ENCODE results near the gene SLX4IP.

Gene SLX4IP

DNA sequence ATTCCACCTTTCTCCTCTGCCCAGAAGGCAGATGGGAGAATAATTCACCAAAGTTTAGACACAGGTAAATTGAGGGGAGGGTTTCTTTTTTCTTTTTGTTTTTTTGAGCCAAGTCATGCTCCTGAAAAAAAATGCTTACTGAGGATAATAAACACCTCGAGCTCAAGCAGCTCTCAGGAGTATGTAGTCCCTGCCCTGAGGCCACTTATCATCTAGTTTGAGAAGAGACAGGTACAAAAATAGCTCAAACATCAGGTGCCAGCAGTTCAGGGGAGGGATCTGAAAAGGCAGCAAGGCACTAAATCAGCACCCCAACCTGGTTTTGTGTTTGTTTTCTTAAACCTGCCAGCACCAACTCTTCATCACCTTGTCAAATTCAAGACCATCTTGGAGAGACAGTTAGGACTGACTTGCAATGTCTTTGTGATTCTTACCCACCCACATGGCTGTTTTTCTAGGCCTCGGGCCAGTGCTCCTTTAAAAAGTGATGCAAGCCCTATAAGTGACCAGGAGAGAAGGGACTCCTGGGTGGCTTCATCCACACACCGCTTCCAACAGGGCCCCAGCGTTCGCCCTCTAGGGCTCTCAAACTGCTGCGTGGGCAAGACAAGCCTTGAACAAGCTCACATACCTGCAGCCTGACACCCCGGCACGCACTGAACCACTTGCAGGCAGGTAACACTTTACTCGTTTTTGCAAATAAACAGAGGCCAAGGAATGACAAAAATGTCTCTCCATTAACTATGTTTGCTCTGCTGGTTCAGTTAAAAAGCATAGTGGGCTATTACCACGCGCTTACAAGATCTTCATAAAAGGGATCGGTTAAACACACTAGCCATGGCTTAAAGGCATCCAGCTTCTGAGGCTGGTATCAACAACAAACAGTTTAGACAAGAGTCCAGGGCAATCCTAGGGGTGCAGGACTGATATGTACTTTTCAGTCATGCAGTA lies 224.8 kb downstream of the SLX4IP start:
- Histone ChIP-seq H3K9me3 (ENCODE audit: control insufficient read depth, insufficient read depth, low read length) (no peaks in the 10 kb centered on the region), H3K9ac (ENCODE audit: low read depth, low read length) (no peak overlapping the region), H3K36me3 (ENCODE audit: control insufficient read depth, insufficient read depth, low read length) (peaks cover 62% of the 10 kb centered on the region), H3K4me3 (ENCODE audit: low read depth, low read length) (no peak overlapping the region; the same call in 1 of the 2 replicates), H3K27me3 (ENCODE audit: control insufficient read depth, insufficient read depth, low read length) (no peaks in the 10 kb centered on the region), H3K4me1 (ENCODE audit: control insufficient read depth, insufficient read depth, low read length) (peaks cover 64% of the 10 kb centered on the region), H3K27ac (ENCODE audit: low read depth, low read length) (peak overlapping the region; percentile 24)

- Histone ChIP-seq H3K27ac (ENCODE audit: low read depth, low read length) (no peak overlapping the region), H3K9ac (ENCODE audit: low read depth, low read length) (no peak overlapping the region), H3K4me3 (ENCODE audit: low read depth, low read length) (no peak overlapping the region), H3K9me3 (ENCODE audit: control insufficient read depth, insufficient read depth, low read length) (no peaks in the 10 kb centered on the region), H3K4me1 (ENCODE audit: control insufficient read depth, insufficient read depth, low read length) (peaks cover 64% of the 10 kb centered on the region), H3K36me3 (ENCODE audit: control insufficient read depth, insufficient read depth, low read length) (peaks cover 62% of the 10 kb centered on the region), H3K27me3 (ENCODE audit: control insufficient read depth, insufficient read depth, low read length) (no peaks in the 10 kb centered on the region)
Measured at GRCh38 chr20:10660661-10661060, 225.6 kb downstream of the SLX4IP start.

- H3K9me3 ChIP-seq (ENCODE audit: control insufficient read depth, insufficient read depth, low read length) = no peaks in the 10 kb centered on the region
- H3K9ac ChIP-seq (ENCODE audit: low read depth, low read length) = no peak overlapping the region
- no peak overlapping the region for H3K27ac ChIP-seq (ENCODE audit: low read depth, low read length)
- H3K36me3 ChIP-seq (ENCODE audit: control insufficient read depth, insufficient read depth, low read length) = peaks cover 58% of the 10 kb centered on the region
- H3K4me1 ChIP-seq (ENCODE audit: control insufficient read depth, insufficient read depth, low read length) = peaks cover 65% of the 10 kb centered on the region
- H3K27me3 ChIP-seq (ENCODE audit: control insufficient read depth, insufficient read depth, low read length) = no peaks in the 10 kb centered on the region
- no peak overlapping the region for H3K4me3 ChIP-seq (ENCODE audit: low read depth, low read length)
Measured at GRCh38 chr20:10661261-10661660, 226.2 kb downstream of the SLX4IP start.

DNA sequence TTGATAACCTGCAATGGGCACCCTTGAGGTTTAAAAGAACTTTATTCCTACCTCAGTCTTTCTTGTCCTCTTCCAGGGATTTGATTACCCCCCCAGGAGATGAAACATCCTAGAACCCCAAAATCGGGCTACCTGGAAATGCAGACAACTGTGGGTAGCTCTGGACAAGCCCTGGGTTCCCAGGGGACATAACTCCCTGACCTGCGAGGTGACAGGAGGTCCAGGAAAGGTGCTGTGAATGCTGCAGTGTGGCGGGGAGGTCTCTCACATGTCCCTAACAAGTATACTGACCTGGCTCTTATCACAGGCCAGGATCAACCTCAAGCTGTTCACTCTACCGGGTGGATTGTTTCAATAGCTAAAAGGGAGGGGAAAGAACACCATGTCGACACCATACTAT lies 227.0 kb downstream of the SLX4IP start:
- Histone ChIP-seq H3K4me1 (ENCODE audit: control insufficient read depth, insufficient read depth, low read length) (peaks cover 70% of the 10 kb centered on the region), H3K9ac (ENCODE audit: low read depth, low read length) (no peak overlapping the region), H3K9me3 (ENCODE audit: control insufficient read depth, insufficient read depth, low read length) (no peaks in the 10 kb centered on the region), H3K4me3 (ENCODE audit: low read depth, low read length) (no peak overlapping the region), H3K27me3 (ENCODE audit: control insufficient read depth, insufficient read depth, low read length) (no peaks in the 10 kb centered on the region), H3K36me3 (ENCODE audit: control insufficient read depth, insufficient read depth, low read length) (peaks cover 50% of the 10 kb centered on the region), H3K27ac (ENCODE audit: low read depth, low read length) (no peak overlapping the region)

DNA sequence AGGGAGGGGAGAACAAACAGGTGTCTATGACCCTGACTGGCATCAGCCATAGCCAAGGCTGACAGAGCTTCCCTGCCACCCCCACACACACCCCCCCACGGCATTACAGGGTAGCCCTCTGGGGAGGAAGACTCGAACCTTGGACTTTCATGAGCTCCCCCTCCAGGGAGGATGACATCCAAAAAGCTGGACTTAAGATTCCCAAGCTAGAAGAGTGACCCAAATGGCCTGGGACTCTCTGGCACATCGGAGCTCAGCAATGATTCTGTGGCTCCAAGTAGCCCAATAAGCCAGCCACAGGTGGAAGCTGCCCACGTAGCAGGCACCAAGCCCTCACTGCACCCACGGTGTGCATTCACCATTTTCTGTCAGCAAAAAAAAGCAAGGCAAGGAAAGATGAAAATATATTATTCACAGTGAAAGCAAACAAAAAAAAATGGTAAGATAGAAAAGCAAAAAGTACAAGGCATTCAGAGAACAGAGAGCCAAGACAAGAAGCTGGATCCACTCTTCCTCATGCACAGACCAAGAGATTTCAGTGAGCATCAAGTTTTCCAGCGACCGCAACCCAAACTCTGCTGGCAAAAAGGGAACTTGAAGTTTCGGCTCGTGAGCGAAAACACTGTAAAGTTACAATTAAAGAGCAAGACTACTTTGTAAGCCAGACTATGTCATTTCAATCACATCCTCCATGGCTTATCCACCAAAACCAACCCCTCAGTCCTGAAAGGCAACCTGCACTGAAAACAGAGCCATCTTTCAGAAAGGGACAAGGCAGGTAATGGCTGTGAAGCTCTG lies 227.8 kb downstream of the SLX4IP start:
- H3K36me3 ChIP-seq (ENCODE audit: control insufficient read depth, insufficient read depth, low read length) = peaks cover 44% of the 10 kb centered on the region
- H3K27me3 ChIP-seq (ENCODE audit: control insufficient read depth, insufficient read depth, low read length) = no peaks in the 10 kb centered on the region
- peaks cover 75% of the 10 kb centered on the region for H3K4me1 ChIP-seq (ENCODE audit: control insufficient read depth, insufficient read depth, low read length)
- no peak overlapping the region for H3K27ac ChIP-seq (ENCODE audit: low read depth, low read length)
- H3K4me3 ChIP-seq (ENCODE audit: low read depth, low read length) = no peak overlapping the region
- H3K9ac ChIP-seq (ENCODE audit: low read depth, low read length) = no peak overlapping the region
- no peaks in the 10 kb centered on the region for H3K9me3 ChIP-seq (ENCODE audit: control insufficient read depth, insufficient read depth, low read length)

GRCh38 chr20:10663756-10664155 lies 228.7 kb downstream of the SLX4IP start:
- Histone ChIP-seq H3K36me3 (ENCODE audit: control insufficient read depth, insufficient read depth, low read length) (peaks cover 40% of the 10 kb centered on the region), H3K27ac (ENCODE audit: low read depth, low read length) (peak overlapping the region; percentile 86), H3K9me3 (ENCODE audit: control insufficient read depth, insufficient read depth, low read length) (no peaks in the 10 kb centered on the region), H3K4me1 (ENCODE audit: control insufficient read depth, insufficient read depth, low read length) (peaks cover 82% of the 10 kb centered on the region), H3K27me3 (ENCODE audit: control insufficient read depth, insufficient read depth, low read length) (no peaks in the 10 kb centered on the region), H3K4me3 (ENCODE audit: low read depth, low read length) (no peak overlapping the region), H3K9ac (ENCODE audit: low read depth, low read length) (no peak overlapping the region)

DNA sequence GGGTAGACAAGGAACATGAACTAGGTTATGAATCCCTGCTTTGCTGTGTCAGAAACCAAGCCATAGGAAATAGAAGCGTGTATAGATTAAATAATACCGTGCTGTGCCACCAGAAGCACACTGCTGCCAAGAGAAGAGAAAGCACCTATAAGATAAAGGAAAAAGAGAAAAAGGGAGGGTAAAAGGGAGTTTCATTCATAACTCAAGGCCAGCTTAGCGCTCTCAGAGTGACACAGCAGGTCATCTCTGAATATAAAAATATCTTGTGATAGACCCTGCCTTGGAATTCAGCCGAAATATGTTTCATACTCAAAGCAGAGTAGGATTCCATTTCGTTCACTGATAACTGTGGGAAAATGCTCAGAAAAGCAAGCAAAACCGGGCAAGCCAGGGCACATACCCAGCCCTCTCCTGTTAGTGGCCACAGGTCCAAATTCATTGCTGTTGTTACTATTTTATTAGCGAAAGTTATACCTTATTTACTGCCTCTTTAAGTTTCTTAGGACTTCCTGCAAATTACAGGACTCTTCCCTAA lies 230.0 kb downstream of the SLX4IP start:
- no peak overlapping the region for H3K9ac ChIP-seq (ENCODE audit: low read depth, low read length)
- peaks cover 82% of the 10 kb centered on the region for H3K4me1 ChIP-seq (ENCODE audit: control insufficient read depth, insufficient read depth, low read length)
- peak overlapping the region; percentile 20 for H3K4me3 ChIP-seq (ENCODE audit: low read depth, low read length)
- peak overlapping the region; percentile 86 for H3K27ac ChIP-seq (ENCODE audit: low read depth, low read length)
- H3K27me3 ChIP-seq (ENCODE audit: control insufficient read depth, insufficient read depth, low read length) = no peaks in the 10 kb centered on the region
- peaks cover 33% of the 10 kb centered on the region for H3K36me3 ChIP-seq (ENCODE audit: control insufficient read depth, insufficient read depth, low read length)
- H3K9me3 ChIP-seq (ENCODE audit: control insufficient read depth, insufficient read depth, low read length) = no peaks in the 10 kb centered on the region

DNA sequence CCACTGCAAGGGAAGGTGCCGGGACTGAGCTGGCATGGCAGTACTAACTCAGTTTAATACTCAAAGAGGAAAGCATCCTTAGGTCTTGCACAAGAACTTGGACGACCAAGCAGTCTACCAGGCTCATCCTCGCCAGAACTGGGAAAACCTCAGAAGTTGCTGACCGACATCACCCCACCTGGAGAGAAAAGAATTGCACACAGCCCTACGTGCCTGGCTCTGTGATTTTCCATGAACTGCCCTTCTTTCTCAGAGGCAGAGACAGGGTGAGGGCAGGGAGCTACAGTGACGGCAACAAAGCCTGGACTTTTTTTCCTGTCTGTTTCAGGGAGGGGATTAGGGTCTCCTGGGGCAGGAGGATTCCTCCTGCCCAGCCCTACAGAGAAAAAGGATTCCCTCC lies 230.7 kb downstream of the SLX4IP start:
- Histone ChIP-seq H3K27me3 (ENCODE audit: control insufficient read depth, insufficient read depth, low read length) (no peaks in the 10 kb centered on the region), H3K36me3 (ENCODE audit: control insufficient read depth, insufficient read depth, low read length) (peaks cover 27% of the 10 kb centered on the region), H3K4me1 (ENCODE audit: control insufficient read depth, insufficient read depth, low read length) (peaks cover 82% of the 10 kb centered on the region), H3K4me3 (ENCODE audit: low read depth, low read length) (no peak overlapping the region), H3K27ac (ENCODE audit: low read depth, low read length) (peak overlapping the region; percentile 86), H3K9me3 (ENCODE audit: control insufficient read depth, insufficient read depth, low read length) (no peaks in the 10 kb centered on the region), H3K9ac (ENCODE audit: low read depth, low read length) (no peak overlapping the region)

DNA sequence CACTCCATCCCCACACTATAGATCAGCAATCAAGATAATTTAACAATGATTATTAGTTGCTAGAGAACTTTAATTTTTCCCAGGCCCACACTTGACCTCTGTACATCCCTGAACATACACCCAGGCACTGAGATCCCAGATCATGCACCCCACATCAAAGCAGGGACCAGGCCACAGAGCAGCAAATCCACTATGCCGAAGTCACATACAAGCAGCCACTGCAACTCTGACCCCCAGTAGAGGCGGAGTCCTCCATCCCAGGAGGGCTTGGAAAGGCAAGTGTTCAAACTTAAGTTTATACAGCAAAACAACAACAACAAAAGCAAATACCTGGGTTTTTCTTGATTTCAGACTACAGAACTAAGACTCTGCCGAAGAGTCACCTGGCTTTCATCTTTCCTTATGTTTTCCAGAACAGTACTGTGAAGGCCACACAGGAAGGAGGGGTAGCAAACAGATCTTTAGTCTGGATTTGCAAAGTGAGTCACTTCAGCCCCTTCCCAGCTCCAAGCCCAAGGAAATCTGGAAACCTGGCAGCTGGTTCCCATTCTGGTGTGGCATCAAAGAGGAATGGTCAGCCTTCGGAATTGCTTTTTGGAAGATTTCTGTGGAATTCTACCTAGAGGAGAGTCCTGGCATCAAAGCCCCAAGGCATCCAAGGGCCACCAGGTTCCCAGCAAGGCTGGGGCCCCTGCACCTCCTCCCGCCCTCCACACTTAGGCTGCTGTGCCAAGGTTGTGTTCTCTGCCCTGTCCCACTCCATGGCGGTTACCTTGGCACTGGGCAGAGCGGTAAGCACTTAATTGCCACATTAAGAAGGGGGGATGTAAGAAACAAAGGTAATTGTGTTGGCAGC lies 231.3 kb downstream of the SLX4IP start:
- peak overlapping the region; percentile 86 for H3K27ac ChIP-seq (ENCODE audit: low read depth, low read length)
- H3K36me3 ChIP-seq (ENCODE audit: control insufficient read depth, insufficient read depth, low read length) = peaks cover 21% of the 10 kb centered on the region
- H3K4me1 ChIP-seq (ENCODE audit: control insufficient read depth, insufficient read depth, low read length) = peaks cover 82% of the 10 kb centered on the region
- H3K9ac ChIP-seq (ENCODE audit: low read depth, low read length) = no peak overlapping the region
- H3K9me3 ChIP-seq (ENCODE audit: control insufficient read depth, insufficient read depth, low read length) = no peaks in the 10 kb centered on the region
- no peak overlapping the region for H3K4me3 ChIP-seq (ENCODE audit: low read depth, low read length)
- peaks cover under 1% of the 10 kb centered on the region; the same call in 1 of the 2 replicates for H3K27me3 ChIP-seq (ENCODE audit: control insufficient read depth, insufficient read depth, low read length)

DNA sequence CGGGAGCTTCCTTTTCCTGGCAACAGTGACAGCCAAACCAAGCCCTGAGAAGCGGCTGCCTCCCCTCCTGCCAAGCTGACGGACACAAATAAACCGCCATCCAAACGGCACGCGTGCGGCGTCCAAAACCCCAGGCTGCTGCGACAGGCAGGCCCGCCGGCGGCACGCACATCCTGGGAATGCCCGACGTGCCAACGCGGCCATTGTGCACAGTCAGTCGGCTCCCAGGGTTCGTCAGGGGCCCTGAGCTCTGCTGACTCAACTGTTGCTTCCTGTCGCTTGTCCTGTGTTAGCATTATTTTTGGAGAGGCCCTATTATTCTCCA lies 231.9 kb downstream of the SLX4IP start:
- no peaks in the 10 kb centered on the region for H3K9me3 ChIP-seq (ENCODE audit: control insufficient read depth, insufficient read depth, low read length)
- no peak overlapping the region for H3K9ac ChIP-seq (ENCODE audit: low read depth, low read length)
- H3K4me3 ChIP-seq (ENCODE audit: low read depth, low read length) = no peak overlapping the region
- peak overlapping the region; percentile 13 for H3K27ac ChIP-seq (ENCODE audit: low read depth, low read length)
- H3K27me3 ChIP-seq (ENCODE audit: control insufficient read depth, insufficient read depth, low read length) = peaks cover 3% of the 10 kb centered on the region; the same call in 1 of the 2 replicates
- H3K4me1 ChIP-seq (ENCODE audit: control insufficient read depth, insufficient read depth, low read length) = peaks cover 83% of the 10 kb centered on the region
- peaks cover 15% of the 10 kb centered on the region for H3K36me3 ChIP-seq (ENCODE audit: control insufficient read depth, insufficient read depth, low read length)
